SU-DHL-6 (cell line): ENCODE data around the gene ANKRD55.

Source experiments
- H2AFZ ChIP-seq: fragments of 200-600 bp; sonication (generic); 2 replicates; pipeline ENCODE4 v1.6.1; 2014; ENCODE audit warnings: low read depth, mild to moderate bottlenecking, moderate library complexity, mixed read lengths, antibody characterized with exemption, low read length; ENCODE audit not compliant: severe bottlenecking
- H3F3A ChIP-seq: fragments of 200-600 bp; shearing (Covaris generic); 2 replicates; pipeline ENCODE4 v1.6.0; 2016; ENCODE audit warnings: antibody characterized with exemption, mild to moderate bottlenecking; ENCODE audit not compliant: insufficient read depth
- H3K27ac ChIP-seq: fragments of 200-600 bp; sonication (generic); 2 replicates; pipeline ENCODE4 v1.5.1; 2016; ENCODE audit warnings: low read depth, mild to moderate bottlenecking, low read length, moderate library complexity, mixed read lengths
- H3K27me3 ChIP-seq: fragments of 200-600 bp; sonication (generic), shearing (Covaris generic); 2 replicates; pipeline ENCODE4 v1.6.0; 2014; ENCODE audit warnings: mild to moderate bottlenecking, low read length
- H3K36me3 ChIP-seq: fragments of 200-600 bp; sonication (generic); 2 replicates; pipeline ENCODE4 v1.6.1; 2014; ENCODE audit warnings: mild to moderate bottlenecking, low read length, mixed read lengths
- H3K4me2 ChIP-seq: fragments of 300-600, 200-600 bp; shearing (Covaris generic), sonication (generic); 2 replicates; pipeline ENCODE4 v1.6.0; 2014; ENCODE audit warnings: low read length, low read depth, mild to moderate bottlenecking; ENCODE audit not compliant: poor library complexity, severe bottlenecking
- H3K4me3 ChIP-seq: fragments of 200-600 bp; sonication (generic); 2 replicates; pipeline ENCODE4 v1.5.1; 2014; ENCODE audit warnings: antibody characterized with exemption, low read length, mild to moderate bottlenecking, mixed read lengths; ENCODE audit not compliant: insufficient read depth, poor library complexity, severe bottlenecking
- H3K79me2 ChIP-seq: fragments of 200-600 bp; sonication (generic); 2 replicates; pipeline ENCODE4 v1.6.1; 2014; ENCODE audit warnings: mild to moderate bottlenecking, low read length, moderate library complexity; ENCODE audit not compliant: insufficient read depth
- H3K9ac ChIP-seq: fragments of 200-600 bp; sonication (generic); 2 replicates; pipeline ENCODE4 v1.7.0; 2014; ENCODE audit warnings: mild to moderate bottlenecking, low read length
- H3K9me2 ChIP-seq: fragments of 200-600 bp; sonication (generic); replicated peaks from 2 replicates; pipeline ENCODE4 v1.6.1; 2014; ENCODE audit warnings: low read length; ENCODE audit not compliant: insufficient read depth
- H3K9me3 ChIP-seq: fragments of 200-600 bp; sonication (generic); 2 replicates; pipeline ENCODE4 v1.6.1; 2014; ENCODE audit warnings: low read length, mixed read lengths; ENCODE audit not compliant: insufficient read depth
- H4K20me1 ChIP-seq: fragments of 200-600 bp; sonication (generic); 2 replicates; pipeline ENCODE4 v1.6.1; 2014; ENCODE audit warnings: low read depth, mild to moderate bottlenecking, antibody characterized with exemption, low read length, moderate library complexity, mixed read lengths
- CTCF ChIP-seq: fragments of 200-600 bp; sonication (generic); IDR thresholded peaks from one replicate; pipeline ENCODE4 v1.5.1; 2017; ENCODE audit warnings: antibody characterized with exemption, mild to moderate bottlenecking, low read length, moderate library complexity; ENCODE audit not compliant: insufficient read depth, poor library complexity, severe bottlenecking
- EZH2phosphoT487 ChIP-seq: fragments of 200-600 bp; sonication (generic), shearing (Covaris generic); conservative IDR thresholded peaks from 2 replicates; pipeline ENCODE4 v1.6.1; 2018; ENCODE audit warnings: mild to moderate bottlenecking, antibody characterized with exemption, low read length, moderate library complexity, mixed read lengths

The ANKRD55 gene

DNA sequence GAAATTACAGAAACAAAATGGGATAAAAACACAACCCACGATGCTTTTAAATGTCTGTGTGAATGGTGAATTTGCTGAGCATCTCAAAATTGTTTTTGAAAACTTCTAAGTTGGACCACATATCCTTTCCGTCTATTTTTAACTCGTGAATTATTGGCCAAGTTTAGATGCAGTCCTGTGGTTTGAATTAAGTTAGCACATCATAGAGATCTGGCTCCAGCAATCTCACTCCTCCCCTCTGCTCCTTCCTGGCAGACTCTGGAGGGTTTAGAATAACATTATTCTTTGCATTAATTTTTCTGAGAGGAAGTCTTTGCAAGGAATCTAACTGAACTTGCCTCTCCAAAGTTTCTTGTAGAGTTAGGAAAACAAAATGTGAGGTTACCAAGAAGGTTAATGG is 14.5 kb upstream of the ANKRD55 start:
- Histone ChIP-seq H3K27ac (no peak overlapping the region), H3F3A (no peaks in the 10 kb centered on the region), H3K4me2 (no peak overlapping the region), H3K79me2 (no peaks in the 10 kb centered on the region), H3K36me3 (no peaks in the 10 kb centered on the region), H3K9me3 (no peaks in the 10 kb centered on the region), H3K27me3 (no peaks in the 10 kb centered on the region), H2AFZ (no peak overlapping the region), H3K9me2 (no peaks in the 10 kb centered on the region), H4K20me1 (no peaks in the 10 kb centered on the region), H3K9ac (no peak overlapping the region), H3K4me3 (no peak overlapping the region)
- TF ChIP-seq EZH2phosphoT487 (no peak), CTCF (no peak)

GRCh38 chr5:56246769-56247168 is 13.6 kb upstream of the ANKRD55 start:
- H3K9me2 ChIP-seq: no peaks in the 10 kb centered on the region
- H2AFZ ChIP-seq: no peak overlapping the region
- no peak overlapping the region for H3K27ac ChIP-seq
- H3K9me3 ChIP-seq: no peaks in the 10 kb centered on the region
- H3K4me2 ChIP-seq: no peak overlapping the region
- H3K36me3 ChIP-seq: no peaks in the 10 kb centered on the region
- H3K9ac ChIP-seq: no peak overlapping the region
- H4K20me1 ChIP-seq: no peaks in the 10 kb centered on the region
- no peak for TF ChIP-seq CTCF
- no peak for TF ChIP-seq EZH2phosphoT487
- H3K4me3 ChIP-seq: no peak overlapping the region
- no peaks in the 10 kb centered on the region for H3K79me2 ChIP-seq
- H3F3A ChIP-seq: no peaks in the 10 kb centered on the region
- H3K27me3 ChIP-seq: no peaks in the 10 kb centered on the region

DNA sequence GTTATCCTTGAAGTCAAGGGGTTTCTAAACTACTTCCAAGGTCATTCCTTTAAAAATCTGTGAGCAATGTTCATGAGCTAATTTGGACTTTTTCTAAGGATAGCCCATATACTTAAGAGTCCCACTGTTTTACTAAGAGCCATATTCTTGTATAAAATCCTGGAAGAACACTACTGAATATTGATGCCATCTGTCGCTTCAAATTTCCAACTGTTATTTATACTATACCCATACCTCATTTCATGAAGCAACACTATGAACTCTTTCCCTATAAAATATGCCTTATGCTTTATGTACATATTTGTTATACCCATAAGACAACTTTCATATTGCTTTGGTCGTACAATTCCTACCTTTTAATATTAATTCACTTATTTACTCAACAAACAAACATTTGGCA is 12.4 kb upstream of the ANKRD55 start:
- no peak overlapping the region for H2AFZ ChIP-seq
- no peaks in the 10 kb centered on the region for H3K27me3 ChIP-seq
- H3K9ac ChIP-seq: no peak overlapping the region
- H3K27ac ChIP-seq: no peak overlapping the region
- TF ChIP-seq CTCF (no peak), EZH2phosphoT487 (no peak)
- H3K9me3 ChIP-seq: no peaks in the 10 kb centered on the region
- no peak overlapping the region for H3K4me3 ChIP-seq
- H3K4me2 ChIP-seq: no peak overlapping the region
- H3K36me3 ChIP-seq: no peaks in the 10 kb centered on the region
- no peaks in the 10 kb centered on the region for H3K9me2 ChIP-seq
- no peaks in the 10 kb centered on the region for H4K20me1 ChIP-seq
- no peaks in the 10 kb centered on the region for H3F3A ChIP-seq
- no peaks in the 10 kb centered on the region for H3K79me2 ChIP-seq

DNA sequence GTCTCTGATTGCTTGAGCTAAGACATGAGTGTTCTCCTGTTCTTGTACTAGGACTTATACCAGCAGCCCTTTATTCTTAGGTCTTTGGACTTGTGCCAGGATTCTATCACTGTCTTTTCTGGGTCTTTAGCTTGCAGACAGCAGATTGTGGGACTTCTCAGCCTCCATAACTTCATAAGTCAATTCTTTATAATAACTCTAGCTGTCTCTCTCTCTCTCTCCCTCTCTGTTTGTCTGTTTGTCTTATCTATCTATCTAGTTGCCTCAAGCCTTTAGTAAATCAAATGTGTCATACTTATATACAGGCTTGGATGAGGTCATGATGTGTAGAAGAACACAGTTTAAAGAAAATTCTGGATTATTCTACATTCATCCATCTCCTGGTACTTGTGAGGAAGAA is 11.5 kb upstream of the ANKRD55 start:
- Histone ChIP-seq H3K4me3 (no peak overlapping the region), H3K36me3 (no peaks in the 10 kb centered on the region)

More for the DNA sequence above, 11.5 kb upstream of the ANKRD55 start:
- Histone ChIP-seq H2AFZ (no peak overlapping the region), H3K27me3 (no peaks in the 10 kb centered on the region), H3K9ac (no peak overlapping the region), H3K4me2 (no peak overlapping the region), H3K9me3 (no peaks in the 10 kb centered on the region), H4K20me1 (no peaks in the 10 kb centered on the region), H3K27ac (no peak overlapping the region), H3K79me2 (no peaks in the 10 kb centered on the region), H3K9me2 (no peaks in the 10 kb centered on the region), H3F3A (no peaks in the 10 kb centered on the region)
- no peak for TF ChIP-seq EZH2phosphoT487
- no peak for TF ChIP-seq CTCF
